Aorta (tissue), 5 donors: Measurements from ENCODE around the gene SERBP1. TPM values are rescaled to one million over a fixed set of nuclear protein-coding genes. Genes with fewer than 3 reads are reported as not detected.

ENCODE experiments used
- ATAC-seq: fragments of 200-7000 bp; cut with Tn5 transposase; one replicate; pipeline ENCODE4 v1.9.1; 2022; ENCODE audit warnings: moderate library complexity; ENCODE audit not compliant: low FRiP score
- DNase-seq, 2 donors: peaks; one replicate each; pipeline ENCODE4 v3.0.0-alpha.2; 2020
- H3K27ac ChIP-seq, 2 donors: one replicate each; pipeline ENCODE4 v1.5.1; 2013; ENCODE audit warnings: low read length in 2 of 2, mild to moderate bottlenecking in 2 of 2, moderate library complexity in 2 of 2, control low read depth in 1 of 2, inconsistent platforms in 1 of 2, low read depth in 1 of 2
- H3K27me3 ChIP-seq, 2 donors: one replicate each; pipeline ENCODE4 v1.6.1; 2013; ENCODE audit warnings: control low read depth in 1 of 2, low read length in 1 of 2, mild to moderate bottlenecking in 1 of 2, moderate library complexity in 1 of 2; ENCODE audit not compliant: insufficient read depth in 2 of 2, control insufficient read depth in 1 of 2
- H3K36me3 ChIP-seq, 2 donors: one replicate each; pipeline ENCODE4 v1.6.1; 2013; ENCODE audit warnings: control low read depth in 1 of 2, low read length in 1 of 2, mild to moderate bottlenecking in 1 of 2; ENCODE audit not compliant: insufficient read depth in 2 of 2, control insufficient read depth in 1 of 2
- H3K4me1 ChIP-seq, 2 donors: one replicate each; pipeline ENCODE4 v1.6.1; 2013; ENCODE audit warnings: low read length in 2 of 2, control low read depth in 1 of 2, mild to moderate bottlenecking in 1 of 2, moderate library complexity in 1 of 2; ENCODE audit not compliant: insufficient read depth in 2 of 2, control insufficient read depth in 1 of 2
- H3K4me3 ChIP-seq, 2 donors: one replicate each; pipeline ENCODE4 v1.5.1; 2013; ENCODE audit warnings: low read length in 2 of 2, control low read depth in 1 of 2, mild to moderate bottlenecking in 1 of 2
- H3K9me3 ChIP-seq: one replicate; pipeline ENCODE4 v1.6.1; 2013; ENCODE audit warnings: mild to moderate bottlenecking, low read length; ENCODE audit not compliant: control insufficient read depth
- WGBS, 2 donors: extraction: QIAGEN DNeasy Blood & Tissue Kit; methylation state at CpG; one replicate each; pipeline ENCODE4 v1.1.7; 2013; 5-methylcytosine and 5-hydroxymethylcytosine counted together
- intact Hi-C, 2 donors: fragments of 100-400 bp; cut with DNase I; formaldehyde crosslinking; loops; one replicate each; pipeline versions ENCODE4 v1.14.2 to v1.15.0; 2022
- polyA plus RNA-seq, 2 donors: library from polyadenylated mRNA; stranded (reverse); fragments of 200-250 nt; gene quantifications; one replicate each; pipeline ENCODE4 v1.2.3, GENCODE V29; 2013
- total RNA-seq, 2 donors: library from RNA; stranded (reverse); fragmentation: NEBNext Ultra II Directional; extraction: Animal tissue kit (Norgen Biotek cat#: 25700); gene quantifications; one replicate each; pipeline ENCODE4 v1.2.1, GENCODE V29; 2021
- donor health status: healthy with polysubstance abuse.
- donor health status: Bipolar disorder and iron deficiency.
- donor health status: DM: no; HTN: no; CAD: no.
- donor health status: DM: no; HTN: no; CAD: no.
- donor health status: DM: yes; HTN: yes; CAD: no.

SERBP1 gene
- total and polyA plus RNA-seq, 4 donors: 104 to 157 (median 148) TPM

DNA sequence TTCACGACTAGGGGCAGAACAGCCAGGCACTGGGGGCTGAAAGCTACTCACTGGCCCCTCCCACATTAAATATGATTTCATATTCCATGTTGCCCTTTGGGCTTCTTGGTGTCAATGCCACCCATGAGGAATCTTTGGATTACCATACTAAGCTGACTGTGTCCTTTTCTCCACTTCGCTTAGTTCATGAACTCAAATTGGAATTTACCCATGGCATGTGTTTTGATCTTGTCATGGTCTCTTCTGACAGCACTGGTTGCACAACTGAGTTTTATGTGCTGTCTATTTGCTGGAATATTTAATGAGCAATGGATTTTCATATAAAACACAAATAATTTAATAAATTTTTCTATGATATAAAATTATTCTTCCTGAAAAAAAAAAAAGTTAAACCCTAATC, 59.2 kb downstream of the SERBP1 start:
- ATAC-seq: no peak
- WGBS, 2 donors: 93 to 97% methylated on average over 2 of the region's 2 CpGs

DNA sequence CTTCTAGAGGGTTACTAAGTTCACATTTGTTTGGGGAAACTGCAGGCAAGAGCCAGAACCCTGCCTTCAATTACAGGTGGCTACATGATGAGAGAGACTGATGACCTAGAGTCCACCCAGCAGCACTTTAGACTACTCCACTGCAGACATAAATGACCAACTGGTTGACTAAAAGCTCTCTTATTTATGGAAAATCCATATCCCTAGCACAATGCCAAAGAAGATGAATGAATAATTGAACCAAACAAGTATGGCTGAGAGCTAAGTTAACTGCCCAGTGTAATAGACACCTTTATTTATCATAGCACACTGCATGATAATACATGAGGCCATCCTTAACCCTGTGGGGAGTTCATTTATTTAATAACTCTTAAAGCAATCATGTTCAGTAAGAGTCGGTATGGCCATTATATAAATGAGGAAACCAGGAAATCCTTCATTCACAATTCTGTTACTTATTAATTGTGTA, 62.1 kb downstream of the SERBP1 start:
- intact Hi-C loops: no loop called here
- ATAC-seq: no peak
- DNase-seq: no peak
- Histone ChIP-seq H3K36me3 (no peaks in the 10 kb centered on the region), H3K4me3 (no peak overlapping the region), H3K9me3 (no peaks in the 10 kb centered on the region), H3K4me1 (no peaks in the 10 kb centered on the region), H3K27me3 (no peaks in the 10 kb centered on the region), H3K27ac (no peak overlapping the region)
- WGBS, 2 donors: 88 to 93% methylated on average over 1 of the region's 1 CpG

More for the DNA sequence above, 59.2 kb downstream of the SERBP1 start:
- Histone ChIP-seq H3K4me1 (no peaks in the 10 kb centered on the region), H3K9me3 (no peaks in the 10 kb centered on the region), H3K27me3 (no peaks in the 10 kb centered on the region), H3K36me3 (no peaks in the 10 kb centered on the region), H3K4me3 (no peak overlapping the region), H3K27ac (no peak overlapping the region)
- DNase-seq: no peak
- intact Hi-C loops: no loop called here

DNA sequence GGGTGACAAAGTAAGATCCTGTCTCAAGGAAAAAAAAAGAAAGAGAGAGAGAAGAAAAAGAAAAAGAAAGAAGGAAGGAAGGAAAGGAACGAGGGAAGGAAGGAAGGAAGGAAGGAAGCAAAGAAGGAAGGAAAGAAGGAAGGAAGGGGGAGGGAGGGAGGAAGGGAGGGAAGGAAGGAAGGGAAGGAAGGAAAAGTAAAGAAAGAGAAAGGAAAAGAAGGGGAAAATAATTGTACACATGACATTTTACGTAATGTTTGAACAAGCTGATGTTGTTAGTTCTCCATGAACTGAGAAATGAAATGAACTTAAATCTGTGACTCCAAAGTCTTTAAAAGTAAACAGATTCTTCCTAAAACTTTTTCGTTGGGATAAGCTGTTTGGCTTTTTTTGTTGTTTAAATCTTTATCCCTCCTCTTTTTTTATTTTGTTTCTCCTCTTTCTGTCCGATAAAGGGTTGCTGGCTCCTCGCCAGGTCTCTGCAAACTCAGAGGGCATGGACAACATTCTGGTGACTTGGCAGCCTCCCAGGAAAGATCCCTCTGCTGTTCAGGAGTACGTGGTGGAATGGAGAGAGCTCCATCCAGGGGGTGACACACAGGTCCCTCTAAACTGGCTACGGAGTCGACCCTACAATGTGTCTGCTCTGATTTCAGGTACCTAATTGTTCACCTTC, 62.7 kb downstream of the SERBP1 start:
- Histone ChIP-seq H3K9me3 (no peaks in the 10 kb centered on the region), H3K27me3 (no peaks in the 10 kb centered on the region), H3K4me1 (no peaks in the 10 kb centered on the region), H3K4me3 (no peak overlapping the region), H3K36me3 (no peaks in the 10 kb centered on the region), H3K27ac (no peak overlapping the region)
- intact Hi-C loops: no loop called here
- ATAC-seq: no peak
- DNase-seq: peak in 1 of 2 donors; percentile 52
- WGBS, 2 donors: 42 to 44% methylated on average over 8 of the region's 8 CpGs

DNA sequence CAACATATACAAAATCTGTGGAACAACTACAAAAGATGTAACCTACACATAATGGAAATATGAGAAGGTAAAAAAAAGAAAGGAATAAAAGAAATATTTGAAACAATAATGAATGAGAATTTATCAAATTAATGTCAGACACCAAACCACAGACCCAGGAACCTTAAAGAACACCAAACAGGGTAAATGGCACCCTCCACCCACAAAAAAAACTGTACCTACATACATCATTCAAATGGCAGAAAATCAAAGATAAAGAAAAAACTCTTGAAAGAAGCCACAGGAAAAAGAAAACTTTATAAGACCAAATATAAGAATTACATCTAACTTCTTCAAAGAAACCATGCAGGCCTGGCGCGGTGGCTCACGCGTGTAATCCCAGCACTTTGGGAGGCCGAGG, 68.6 kb downstream of the SERBP1 start:
- intact Hi-C loops: no loop called here
- no peak overlapping the region for H3K27ac ChIP-seq
- H3K4me1 ChIP-seq: no peaks in the 10 kb centered on the region
- H3K27me3 ChIP-seq: no peaks in the 10 kb centered on the region
- 97 to 99% methylated on average over 5 of the region's 5 CpGs for WGBS, 2 donors
- H3K9me3 ChIP-seq: no peaks in the 10 kb centered on the region
- ATAC-seq (no peak), DNase-seq (no peak)
- no peaks in the 10 kb centered on the region for H3K36me3 ChIP-seq
- H3K4me3 ChIP-seq: no peak overlapping the region

DNA sequence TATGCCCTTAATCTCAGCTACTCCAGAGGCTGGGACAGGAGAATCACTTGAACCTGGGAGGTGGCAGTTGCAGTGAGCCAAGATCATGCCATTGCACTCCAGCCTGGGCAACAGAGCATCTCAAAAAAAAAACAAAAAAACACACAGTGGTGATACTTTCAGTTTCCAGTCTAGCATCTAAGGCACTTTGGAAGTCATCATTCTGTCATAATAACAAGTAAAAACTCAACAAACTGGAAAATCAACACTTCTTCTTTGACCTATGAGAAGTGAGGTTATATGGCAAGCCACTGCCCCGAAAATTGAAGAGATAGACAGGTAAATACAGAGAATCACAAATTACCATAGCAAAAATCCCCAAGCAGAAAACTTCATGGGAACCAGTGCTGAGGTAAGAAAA, 70.6 kb downstream of the SERBP1 start:
- no peaks in the 10 kb centered on the region for H3K9me3 ChIP-seq
- H3K27me3 ChIP-seq: no peaks in the 10 kb centered on the region
- intact Hi-C loops: no loop called here
- H3K4me3 ChIP-seq: no peak overlapping the region
- 97 to 100% methylated on average over 1 of the region's 1 CpG for WGBS, 2 donors
- DNase-seq: no peak
- no peaks in the 10 kb centered on the region for H3K4me1 ChIP-seq
- H3K27ac ChIP-seq: no peak overlapping the region
- no peak for ATAC-seq
- no peaks in the 10 kb centered on the region for H3K36me3 ChIP-seq

Other genes with a start within 250 kb of the SERBP1 start
- gene IL12RB2, start 122.5 kb downstream of the SERBP1 start, total RNA-seq: 1 to 10 TPM in 1 of 2 donors, under 1 TPM in 1; 0.88 to 5.3 TPM
- gene IL12RB2, start 122.5 kb downstream of the SERBP1 start, polyA plus RNA-seq: under 1 TPM in 1 of 2 donors, not detected in 1; 0.08 TPM